Cardiac muscle cell (in vitro differentiated cells and primary cell): ENCODE measurements around the gene KRTAP2-3. TPM values are rescaled to one million over a fixed set of nuclear protein-coding genes. Genes with fewer than 3 reads are reported as not detected.
A peak's percentile ranks its signal among the peaks of the same experiment; 100 is the strongest.
"Not testable (repeated sequence)": the region's sequence is repeated elsewhere in the genome, so short reads cannot be mapped to it uniquely, and the experiment has no call there.

Experiments
- DNase-seq, 2 donors: peaks; one replicate each; pipeline versions ENCODE4 v3.0.0 to v3.0.0-alpha.2; 2010 to 2017; ENCODE audit warnings: low read depth in 1 of 2, low spot score in 1 of 2
- H3K27ac ChIP-seq: fragments of 200-600 bp; sonication (generic); 2 replicates; pipeline ENCODE4 v1.5.1; 2016
- H3K27me3 ChIP-seq: fragments of 200-600 bp; sonication (generic); 2 replicates; pipeline ENCODE4 v1.6.0; 2016; ENCODE audit warnings: control low read depth
- H3K36me3 ChIP-seq: fragments of 200-600 bp; sonication (generic); 2 replicates; pipeline ENCODE4 v1.5.1; 2016; ENCODE audit warnings: control low read depth
- H3K4me1 ChIP-seq: fragments of 200-600 bp; sonication (generic); 2 replicates; pipeline ENCODE4 v1.8.1; 2017; ENCODE audit warnings: low read depth, mild to moderate bottlenecking, mixed run types
- H3K4me3 ChIP-seq: fragments of 200-600 bp; sonication (generic); 2 replicates; pipeline ENCODE4 v1.5.1; 2016; ENCODE audit warnings: mild to moderate bottlenecking
- H3K9me3 ChIP-seq: fragments of 200-600 bp; sonication (generic); 2 replicates; pipeline ENCODE4 v1.5.1; 2017; ENCODE audit warnings: low read depth, mild to moderate bottlenecking, control low read depth
- polyA plus RNA-seq: library from polyadenylated mRNA; unstranded; fragments of >200 nt; fragmentation: Nextera tagmentation; extraction: Ambion mirVana; gene quantifications from 2 replicates; pipeline ENCODE4 v1.2.1, GENCODE V29; 2016
- total RNA-seq: library from RNA; depleted of rRNA; stranded (reverse); fragments of >200 nt; gene quantifications from 2 replicates; pipeline ENCODE4 v1.2.3, GENCODE V29; 2016
- TF ChIP-seq, protein P1 (sequence below): IDR thresholded peaks from 2 replicates; pipeline ENCODE4 v1.5.1; 2012; ENCODE audit warnings: low read depth, mild to moderate bottlenecking, low read length

The KRTAP2-3 gene
- total RNA-seq (not detected in 2 replicates), polyA plus RNA-seq (not detected in 2 replicates)

DNA sequence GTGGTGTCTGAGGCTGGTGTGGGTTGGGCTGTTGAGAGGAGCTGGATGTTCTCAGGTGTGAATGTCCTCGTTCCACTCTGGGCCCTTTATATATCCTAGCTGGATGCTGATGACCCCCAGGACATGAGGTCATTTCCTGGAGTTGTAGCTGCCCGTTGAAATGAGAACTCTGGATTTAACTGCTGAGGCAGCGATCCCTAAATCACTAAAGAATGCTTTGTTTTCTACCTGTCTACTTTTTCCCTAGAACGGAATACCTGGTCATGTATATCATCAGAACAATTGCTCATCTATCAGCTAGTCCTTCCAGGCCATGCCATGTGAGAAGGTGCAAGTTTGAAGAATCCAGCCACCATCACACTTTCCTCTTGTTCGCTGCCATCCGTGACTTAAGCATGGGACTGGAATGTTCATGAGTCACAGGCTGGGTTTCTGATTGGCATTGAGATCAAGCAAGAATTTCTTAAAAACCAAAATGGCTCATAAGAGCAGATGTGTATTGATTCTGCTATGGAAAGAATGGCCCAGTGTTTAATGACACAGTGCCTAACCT is at the start of gene KRTAP2-3:
Gene KRTAP2-3, minus strand, starts transcription at position 63 of the 553 bp plus-strand sequence. CDS start 64 bp downstream, outside the sequence.
- no peak within 1 kb of the TSS for H3K27ac ChIP-seq
- H3K27me3 ChIP-seq: no peaks in the 10 kb centered on the region
- TF ChIP-seq, protein P1, sequence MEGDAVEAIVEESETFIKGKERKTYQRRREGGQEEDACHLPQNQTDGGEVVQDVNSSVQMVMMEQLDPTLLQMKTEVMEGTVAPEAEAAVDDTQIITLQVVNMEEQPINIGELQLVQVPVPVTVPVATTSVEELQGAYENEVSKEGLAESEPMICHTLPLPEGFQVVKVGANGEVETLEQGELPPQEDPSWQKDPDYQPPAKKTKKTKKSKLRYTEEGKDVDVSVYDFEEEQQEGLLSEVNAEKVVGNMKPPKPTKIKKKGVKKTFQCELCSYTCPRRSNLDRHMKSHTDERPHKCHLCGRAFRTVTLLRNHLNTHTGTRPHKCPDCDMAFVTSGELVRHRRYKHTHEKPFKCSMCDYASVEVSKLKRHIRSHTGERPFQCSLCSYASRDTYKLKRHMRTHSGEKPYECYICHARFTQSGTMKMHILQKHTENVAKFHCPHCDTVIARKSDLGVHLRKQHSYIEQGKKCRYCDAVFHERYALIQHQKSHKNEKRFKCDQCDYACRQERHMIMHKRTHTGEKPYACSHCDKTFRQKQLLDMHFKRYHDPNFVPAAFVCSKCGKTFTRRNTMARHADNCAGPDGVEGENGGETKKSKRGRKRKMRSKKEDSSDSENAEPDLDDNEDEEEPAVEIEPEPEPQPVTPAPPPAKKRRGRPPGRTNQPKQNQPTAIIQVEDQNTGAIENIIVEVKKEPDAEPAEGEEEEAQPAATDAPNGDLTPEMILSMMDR: no peak
- H3K4me3 ChIP-seq: no peak within 1 kb of the TSS
- H3K9me3 ChIP-seq: no peaks in the 10 kb centered on the region
- no peaks in the 10 kb centered on the region for H3K36me3 ChIP-seq
- DNase-seq: peak in 1 of 2 donors; percentile 52
- no peaks in the 10 kb centered on the region for H3K4me1 ChIP-seq

- H3K27me3 ChIP-seq, H3K27ac ChIP-seq, H3K36me3 ChIP-seq, DNase-seq, H3K4me3 ChIP-seq, H3K4me1 ChIP-seq, H3K9me3 ChIP-seq: not testable (repeated sequence)
Measured at GRCh38 chr17:41108728-41109386, 48.9 kb upstream of the KRTAP2-3 start.

DNA sequence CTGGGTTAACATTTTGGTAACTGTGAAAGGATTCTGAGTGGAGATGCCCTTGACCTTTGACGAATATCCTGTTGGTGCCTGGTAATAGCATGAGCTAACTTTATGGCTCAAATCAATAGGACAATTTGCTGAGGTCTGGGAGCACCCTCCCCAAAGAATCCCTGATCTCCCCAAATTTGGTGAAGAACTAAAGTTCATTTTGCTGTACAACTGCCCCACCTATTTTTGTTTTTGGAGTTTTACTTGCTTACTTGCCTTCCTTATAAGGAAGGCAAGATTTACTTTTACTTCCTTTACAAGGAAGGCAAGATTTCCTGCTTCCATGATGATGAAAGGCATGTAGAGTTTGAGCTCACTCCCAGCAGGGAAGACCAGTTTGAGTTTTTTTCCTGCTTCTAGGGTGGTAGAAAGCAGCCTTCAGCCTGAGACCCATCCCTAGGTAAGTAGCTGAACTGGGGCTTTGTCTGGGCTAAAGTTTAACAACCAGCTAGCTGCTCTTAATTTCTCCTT is 48.1 kb upstream of the KRTAP2-3 start:
- TF ChIP-seq, protein P1: no peak

DNA sequence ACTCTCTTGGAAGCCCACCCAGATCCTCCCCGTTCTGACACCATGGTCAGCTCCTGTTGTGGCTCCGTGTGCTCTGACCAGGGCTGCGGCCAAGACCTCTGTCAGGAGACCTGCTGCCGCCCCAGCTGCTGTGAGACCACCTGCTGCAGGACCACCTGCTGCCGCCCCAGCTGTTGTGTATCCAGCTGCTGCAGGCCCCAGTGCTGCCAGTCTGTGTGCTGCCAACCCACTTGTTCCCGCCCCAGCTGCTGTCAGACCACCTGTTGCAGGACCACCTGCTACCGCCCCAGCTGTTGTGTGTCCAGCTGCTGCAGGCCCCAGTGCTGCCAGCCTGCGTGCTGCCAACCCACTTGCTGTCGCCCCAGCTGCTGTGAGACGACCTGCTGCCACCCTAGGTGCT is 45.4 kb upstream of the KRTAP2-3 start, which contains the start of gene KRTAP4-9:
Gene KRTAP4-9, plus strand, starts transcription at position 43 of the 400 bp plus-strand sequence. Its CDS starts 0 bp downstream, at position 43.
- H3K4me3 ChIP-seq, H3K27ac ChIP-seq, H3K4me1 ChIP-seq, H3K9me3 ChIP-seq, H3K36me3 ChIP-seq, DNase-seq, H3K27me3 ChIP-seq: not testable (repeated sequence)

More for the DNA sequence above, 48.1 kb upstream of the KRTAP2-3 start:
- Histone ChIP-seq H3K27me3 (no peaks in the 10 kb centered on the region), H3K4me3 (no peak overlapping the region), H3K36me3 (no peaks in the 10 kb centered on the region), H3K4me1 (no peaks in the 10 kb centered on the region), H3K27ac (no peak overlapping the region), H3K9me3 (no peaks in the 10 kb centered on the region)
- no peak for DNase-seq

DNA sequence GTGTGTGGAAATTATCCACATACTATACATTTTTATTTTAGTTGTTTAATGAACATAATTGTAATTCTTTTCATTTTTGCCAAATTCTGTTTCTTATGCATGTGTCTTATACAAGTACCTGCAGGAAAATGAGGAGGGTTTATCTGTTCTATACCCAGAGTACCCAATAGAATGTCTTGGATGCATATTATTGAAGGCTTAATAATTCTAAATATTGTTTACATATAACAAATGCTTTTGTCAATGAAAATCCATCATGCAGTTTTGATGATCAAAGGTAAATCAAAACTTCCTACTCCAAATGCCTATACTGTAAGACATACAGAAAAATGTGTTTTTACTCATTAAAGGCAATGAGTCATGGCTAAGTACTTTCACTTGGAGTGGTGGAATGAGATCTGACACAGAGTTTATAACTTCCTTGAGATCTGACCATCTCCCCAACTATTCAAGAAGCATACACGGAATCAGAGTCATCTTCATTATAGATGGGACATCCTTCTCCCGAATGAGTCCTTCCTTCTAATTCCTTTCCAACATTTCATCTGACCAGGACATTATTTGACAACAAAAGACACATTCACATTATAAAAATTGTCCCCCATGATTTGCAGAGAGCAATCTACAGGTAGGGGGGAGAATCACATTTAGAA is 44.6 kb upstream of the KRTAP2-3 start:
- DNase-seq, H3K27ac ChIP-seq, H3K9me3 ChIP-seq, H3K4me1 ChIP-seq, H3K36me3 ChIP-seq, H3K27me3 ChIP-seq, H3K4me3 ChIP-seq: not testable (repeated sequence)

- Histone ChIP-seq H3K9me3 (no peaks in the 10 kb centered on the region), H3K27me3 (no peaks in the 10 kb centered on the region), H3K4me1 (no peaks in the 10 kb centered on the region), H3K36me3 (no peaks in the 10 kb centered on the region), H3K27ac (no peak overlapping the region), H3K4me3 (no peak overlapping the region)
- TF ChIP-seq, protein P1: no peak
- no peak for DNase-seq
Measured at GRCh38 chr17:41103896-41104295, 44.0 kb upstream of the KRTAP2-3 start.
